GM13976 (cell line): ENCODE results near the gene COQ2.

Experiments used
- DNase-seq: peaks from one replicate; pipeline ENCODE4 v3.0.0; 2012; ENCODE audit warnings: low spot score
- CTCF ChIP-seq: IDR thresholded peaks from 2 replicates; pipeline ENCODE4 v1.5.1; 2012; ENCODE audit warnings: borderline replicate concordance, mild to moderate bottlenecking; ENCODE audit not compliant: insufficient read depth; ENCODE audit errors: extremely low read depth, missing control alignments, control extremely low read depth
- in situ Hi-C: fragments of 300-500 bp; cut with MboI; formaldehyde crosslinking; loops from one replicate; pipeline ENCODE4 v1.12.0; 2022; ENCODE audit warnings: low sequenced_read_pairs, mixed read lengths, inconsistent platforms; ENCODE audit not compliant: unreplicated experiment

The COQ2 gene

GRCh38 chr4:83229791-83230190 is 54.8 kb downstream of the COQ2 start:
- TF ChIP-seq CTCF = no peak
- in situ Hi-C loops = no loop called here
- no peak for DNase-seq

- TF ChIP-seq CTCF = no peak
- in situ Hi-C loops = no loop called here
Measured at GRCh38 chr4:83228231-83228630, 56.4 kb downstream of the COQ2 start.

GRCh38 chr4:83224502-83225197 is 59.9 kb downstream of the COQ2 start:
- no peak for DNase-seq
- no peak for TF ChIP-seq CTCF
- in situ Hi-C loops = no loop called here

More at GRCh38 chr4:83228231-83228630, 56.4 kb downstream of the COQ2 start:
- no peak for DNase-seq

GRCh38 chr4:83223781-83224180 is 60.8 kb downstream of the COQ2 start:
- in situ Hi-C loops = no loop called here
- no peak for TF ChIP-seq CTCF
- no peak for DNase-seq

- no peak for DNase-seq
- in situ Hi-C loops = no loop called here
- no peak for TF ChIP-seq CTCF
Measured at GRCh38 chr4:83221897-83222441, 62.6 kb downstream of the COQ2 start.

GRCh38 chr4:83219344-83220331 is 65.0 kb downstream of the COQ2 start:
- in situ Hi-C loops = no loop called here
- DNase-seq = no peak
- no peak for TF ChIP-seq CTCF
